Adrenal gland (tissue), 12 donors: ENCODE data around the gene CKMT2. TPM values are rescaled to one million over a fixed set of nuclear protein-coding genes. Genes with fewer than 3 reads are reported as not detected.
"Not testable (repeated sequence)": the region's sequence is repeated elsewhere in the genome, so short reads cannot be mapped to it uniquely, and the experiment has no call there.

Source experiments
- DNase-seq, 7 donors: peaks; one replicate each; pipeline ENCODE4 v3.0.0-alpha.2; 2019 to 2020
- H3K27ac ChIP-seq, 5 donors: fragments of 200-600 bp; sonication (generic) in 4 of 5; 1 replicate in 3 of 5; 2 replicates in 2 of 5; pipeline versions ENCODE4 v1.5.1 to v1.8.0; 2016 to 2020; ENCODE audit warnings: mild to moderate bottlenecking in 1 of 5
- H3K27me3 ChIP-seq: fragments of 200-600 bp; 2 replicates; pipeline ENCODE4 v1.8.0; 2021
- H3K36me3 ChIP-seq, 2 donors: fragments of 200-600 bp; replicated peaks in 1 of 2; 1 replicate in 1 of 2; 2 replicates in 1 of 2; pipeline versions ENCODE4 v1.5.1 to v1.8.0; 2018 to 2022
- H3K4me1 ChIP-seq, 2 donors: fragments of 200-600 bp; replicated peaks in 1 of 2; 1 replicate in 1 of 2; 2 replicates in 1 of 2; pipeline versions ENCODE4 v1.5.1 to v1.8.0; 2018 to 2021
- H3K4me3 ChIP-seq, 4 donors: fragments of 200-600 bp; sonication (generic) in 3 of 4; one replicate each; pipeline ENCODE4 v1.5.1; 2016 to 2018
- H3K9me3 ChIP-seq, 3 donors: fragments of 200-600 bp; sonication (generic) in 1 of 3; replicated peaks in 1 of 3; 1 replicate in 2 of 3; 2 replicates in 1 of 3; pipeline versions ENCODE4 v1.5.1 to v1.8.0; 2016 to 2021
- POLR2A ChIP-seq, 2 donors: fragments of 450-650 bp; IDR thresholded peaks; one replicate each; pipeline ENCODE4 v1.6.1; 2017; ENCODE audit warnings: antibody characterized with exemption in 2 of 2, mild to moderate bottlenecking in 2 of 2, moderate library complexity in 1 of 2
- WGBS, 4 donors: extraction: QIAGEN DNeasy Blood & Tissue Kit in 2 of 4; methylation state at CpG; one replicate each; pipeline versions ENCODE4 v1.1.5 to v1.1.7; 2013 to 2017; 5-methylcytosine and 5-hydroxymethylcytosine counted together
- intact Hi-C, 2 donors: fragments of 100-400 bp; cut with DNase I; formaldehyde crosslinking; loops; one replicate each; pipeline versions ENCODE4 v1.14.1 to v1.15.0; 2022 to 2023
- polyA plus RNA-seq, 3 donors: library from polyadenylated mRNA; stranded (reverse); fragments of 200-250 nt in 2 of 3; fragments of 350-450 nt in 1 of 3; fragmentation: Illumina TruSeq in 1 of 3; extraction: RNeasy Lipid Tissue Mini Kit (QIAGEN cat#74804) in 1 of 3; gene quantifications; one replicate each; pipeline ENCODE4 v1.2.3, GENCODE V29; 2013 to 2014
- total RNA-seq, 9 donors: library from RNA; depleted of rRNA in 4 of 9; stranded (reverse); fragments of >200 nt in 4 of 9; fragments of 120-200 nt in 1 of 9; fragmentation: NEBNext Ultra II Directional in 1 of 9; extraction: Animal tissue kit (Norgen Biotek cat#: 25700) in 1 of 9; gene quantifications; one replicate each; pipeline versions ENCODE4 v1.1.0 to v1.2.4, GENCODE V29; 2013 to 2023
- TF ChIP-seq, protein P1 (sequence below), 6 experiments: fragments of 450-650 bp in 4 of 6; fragments of 200-600 bp in 2 of 6; sonication (generic) in 1 of 6; IDR thresholded peaks; 1 replicate in 5 of 6; 2 replicates in 1 of 6; pipeline versions ENCODE4 v1.5.1 to v1.8.0; 2016 to 2021; ENCODE audit warnings: antibody characterized with exemption in 6 of 6, mild to moderate bottlenecking in 2 of 6, moderate library complexity in 1 of 6
- donor health status: healthy with polysubstance abuse.
- donor health status: Bipolar disorder and iron deficiency.
- donor health status: DM: yes; HTN: yes; CAD: no.
- donor health status: DM: no; HTN: no; CAD: no.
- donor health status: DM: no; HTN: no; CAD: no.
- donor health status: DM: yes; HTN: yes; CAD: no.

CKMT2 gene
- total and polyA plus RNA-seq, 12 donors = 22.5 to 112 (median 49.9) TPM

DNA sequence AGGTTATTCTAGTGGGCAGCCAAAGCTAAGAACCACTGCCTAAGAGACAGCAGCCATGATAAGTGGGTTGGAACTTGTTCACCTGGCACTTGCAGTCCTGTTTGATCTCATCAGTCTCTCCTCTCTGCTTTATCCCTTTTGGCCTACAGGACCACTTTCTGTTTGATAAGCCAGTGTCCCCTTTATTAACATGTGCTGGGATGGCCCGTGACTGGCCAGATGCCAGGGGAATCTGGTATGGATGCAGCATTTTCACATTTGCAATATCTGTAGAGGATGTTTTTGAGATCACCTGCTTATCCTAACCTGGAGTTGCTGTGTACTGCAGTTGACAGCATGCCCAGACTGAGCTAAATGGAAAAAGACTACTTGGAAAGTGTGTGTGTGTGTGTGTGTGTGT, 23.6 kb downstream of the CKMT2 start:
- H3K4me3 ChIP-seq = no peak overlapping the region
- no peak for DNase-seq
- no peaks in the 10 kb centered on the region for H3K4me1 ChIP-seq
- 73 to 94% (median 87%) methylated on average over 1 of the region's 1 CpG for WGBS, 4 donors
- peaks cover 0 to 2% (median 0%) of the 10 kb centered on the region in 3 donors for H3K9me3 ChIP-seq
- intact Hi-C loops = no loop called here
- peaks cover 0 to 49% of the 10 kb centered on the region in 2 donors for H3K36me3 ChIP-seq
- no peaks in the 10 kb centered on the region for H3K27me3 ChIP-seq
- TF ChIP-seq, protein P1, sequence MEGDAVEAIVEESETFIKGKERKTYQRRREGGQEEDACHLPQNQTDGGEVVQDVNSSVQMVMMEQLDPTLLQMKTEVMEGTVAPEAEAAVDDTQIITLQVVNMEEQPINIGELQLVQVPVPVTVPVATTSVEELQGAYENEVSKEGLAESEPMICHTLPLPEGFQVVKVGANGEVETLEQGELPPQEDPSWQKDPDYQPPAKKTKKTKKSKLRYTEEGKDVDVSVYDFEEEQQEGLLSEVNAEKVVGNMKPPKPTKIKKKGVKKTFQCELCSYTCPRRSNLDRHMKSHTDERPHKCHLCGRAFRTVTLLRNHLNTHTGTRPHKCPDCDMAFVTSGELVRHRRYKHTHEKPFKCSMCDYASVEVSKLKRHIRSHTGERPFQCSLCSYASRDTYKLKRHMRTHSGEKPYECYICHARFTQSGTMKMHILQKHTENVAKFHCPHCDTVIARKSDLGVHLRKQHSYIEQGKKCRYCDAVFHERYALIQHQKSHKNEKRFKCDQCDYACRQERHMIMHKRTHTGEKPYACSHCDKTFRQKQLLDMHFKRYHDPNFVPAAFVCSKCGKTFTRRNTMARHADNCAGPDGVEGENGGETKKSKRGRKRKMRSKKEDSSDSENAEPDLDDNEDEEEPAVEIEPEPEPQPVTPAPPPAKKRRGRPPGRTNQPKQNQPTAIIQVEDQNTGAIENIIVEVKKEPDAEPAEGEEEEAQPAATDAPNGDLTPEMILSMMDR (IDR thresholded peaks at IDR 0.05) = no peak
- TF ChIP-seq POLR2A (IDR thresholded peaks at IDR 0.05) = no peak
- H3K27ac ChIP-seq = no peak overlapping the region

DNA sequence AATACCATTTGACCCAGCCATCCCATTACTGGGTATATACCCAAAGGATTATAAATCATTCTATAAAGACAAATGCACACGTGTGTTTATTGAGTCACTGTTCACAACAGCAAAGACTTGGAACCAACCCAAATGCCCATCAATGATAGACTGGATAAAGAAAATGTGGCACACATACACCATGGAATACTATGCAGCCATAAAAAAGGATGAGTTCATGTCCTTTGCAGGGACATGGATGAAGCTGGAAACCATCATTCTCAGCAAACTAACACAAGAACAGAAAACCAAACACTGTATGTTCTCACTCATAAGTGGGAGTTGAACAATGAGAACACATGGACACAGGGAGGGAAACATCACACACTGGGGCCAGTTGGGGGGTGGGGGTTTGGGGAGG, 29.7 kb downstream of the CKMT2 start:
- intact Hi-C loops, H3K27me3 ChIP-seq, H3K9me3 ChIP-seq, H3K4me1 ChIP-seq, DNase-seq, H3K4me3 ChIP-seq, H3K27ac ChIP-seq: not testable (repeated sequence)
- 78 to 100% (median 87%) methylated on average over 1 of the region's 1 CpG for WGBS, 4 donors
- peaks cover 0 to 25% of the 10 kb centered on the region in 2 donors for H3K36me3 ChIP-seq

DNA sequence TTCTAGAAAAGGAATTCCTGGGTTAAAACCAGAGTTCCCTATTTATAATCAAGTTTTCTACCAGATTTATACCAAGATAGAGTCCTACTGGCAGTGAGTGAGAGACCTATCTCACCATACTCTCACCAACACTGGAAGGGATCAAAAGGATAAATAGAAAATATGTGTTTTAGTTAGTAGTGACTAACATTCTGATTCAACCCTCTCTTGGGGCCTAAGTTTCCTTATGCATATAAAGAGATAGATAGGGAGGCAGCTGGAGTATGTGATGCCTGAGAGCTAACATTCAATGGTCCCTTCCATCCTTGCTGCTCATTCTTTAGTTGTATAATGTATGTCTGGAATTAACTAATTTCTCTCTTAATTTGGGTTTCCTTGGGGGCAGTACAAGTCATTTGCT, 32.0 kb downstream of the CKMT2 start:
- Histone ChIP-seq H3K9me3 (peaks cover 0 to 5% (median 0%) of the 10 kb centered on the region in 3 donors), H3K4me3 (no peak overlapping the region), H3K36me3 (peaks cover 0 to 3% of the 10 kb centered on the region in 2 donors), H3K4me1 (no peaks in the 10 kb centered on the region), H3K27ac (no peak overlapping the region), H3K27me3 (no peaks in the 10 kb centered on the region)
- DNase-seq = no peak
- TF ChIP-seq, protein P1 (IDR thresholded peaks at IDR 0.05) = no peak
- no peak for TF ChIP-seq POLR2A (IDR thresholded peaks at IDR 0.05)
- intact Hi-C loops = no loop called here

DNA sequence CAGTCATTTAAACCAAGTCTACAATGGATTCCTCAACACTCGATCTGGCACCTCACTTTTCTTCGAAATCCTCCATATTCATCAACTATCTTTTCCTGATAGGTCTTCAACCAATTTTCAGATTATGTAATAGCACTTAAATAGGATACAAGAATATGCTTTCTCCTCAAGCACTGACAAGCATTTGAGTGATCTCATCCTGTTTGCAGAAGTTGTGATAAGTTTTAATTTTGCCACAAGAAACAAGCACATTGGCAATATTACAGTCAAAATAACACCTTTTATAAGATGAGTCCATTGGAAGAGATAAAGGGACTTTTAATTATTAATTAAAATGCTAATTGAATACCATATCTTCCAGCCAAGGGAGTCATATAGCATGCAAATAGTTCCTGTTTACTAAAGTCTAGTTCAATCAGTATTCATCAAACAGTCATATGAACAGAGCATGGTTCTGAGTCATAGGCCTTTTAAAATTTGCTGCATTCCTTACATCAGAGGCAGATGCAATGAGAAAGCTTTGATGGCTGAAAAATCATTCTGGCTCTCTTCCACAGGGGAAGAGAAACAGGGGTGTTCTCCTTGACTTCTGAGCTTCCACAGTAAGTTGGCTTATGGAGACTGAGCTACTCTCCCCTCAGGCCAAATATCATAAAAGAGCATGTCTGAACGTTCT, 35.5 kb downstream of the CKMT2 start:
- H3K4me3 ChIP-seq = no peak overlapping the region
- no peaks in the 10 kb centered on the region for H3K36me3 ChIP-seq
- H3K4me1 ChIP-seq = no peaks in the 10 kb centered on the region
- intact Hi-C loops = no loop called here
- 64 to 78% (median 76%) methylated on average over 3 of the region's 3 CpGs for WGBS, 4 donors
- TF ChIP-seq, protein P1 (IDR thresholded peaks at IDR 0.05) = no peak
- no peak for TF ChIP-seq POLR2A (IDR thresholded peaks at IDR 0.05)
- no peaks in the 10 kb centered on the region for H3K27me3 ChIP-seq
- H3K27ac ChIP-seq = peak overlapping the region in 1 of 5 donors; percentile 32
- peaks cover 0 to 6% (median 0%) of the 10 kb centered on the region in 3 donors for H3K9me3 ChIP-seq
- DNase-seq = no peak
